Thymus (tissue), 11 donors: ENCODE data around the gene FGF8. TPM values are rescaled to one million over a fixed set of nuclear protein-coding genes. Genes with fewer than 3 reads are reported as not detected.

ENCODE experiments used
- DNase-seq, 9 donors: peaks; one replicate each; pipeline ENCODE4 v3.0.0-alpha.2; 2013; ENCODE audit warnings: low spot score in 9 of 9, low read depth in 6 of 9, missing footprints in 1 of 9
- H3K27ac ChIP-seq, 2 donors: one replicate each; pipeline ENCODE4 v1.5.1; 2013; ENCODE audit warnings: control low read depth in 1 of 2, low read depth in 1 of 2, low read length in 1 of 2, mild to moderate bottlenecking in 1 of 2, moderate library complexity in 1 of 2
- H3K27me3 ChIP-seq, 2 donors: one replicate each; pipeline ENCODE4 v1.5.1; 2013; ENCODE audit warnings: low read length in 1 of 2; ENCODE audit not compliant: control insufficient read depth in 2 of 2, insufficient read depth in 1 of 2
- H3K36me3 ChIP-seq, 2 donors: one replicate each; pipeline ENCODE4 v1.5.1; 2013; ENCODE audit warnings: low read length in 1 of 2, mild to moderate bottlenecking in 1 of 2, moderate library complexity in 1 of 2; ENCODE audit not compliant: control insufficient read depth in 2 of 2, insufficient read depth in 2 of 2
- H3K4me1 ChIP-seq, 2 donors: one replicate each; pipeline ENCODE4 v1.5.1; 2013; ENCODE audit warnings: low read length in 2 of 2; ENCODE audit not compliant: control insufficient read depth in 2 of 2, insufficient read depth in 2 of 2
- H3K4me3 ChIP-seq, 2 donors: one replicate each; pipeline ENCODE4 v1.5.1; 2013; ENCODE audit warnings: low read length in 2 of 2, control low read depth in 1 of 2, mild to moderate bottlenecking in 1 of 2
- H3K9me3 ChIP-seq, 2 donors: one replicate each; pipeline ENCODE4 v1.5.1; 2013; ENCODE audit warnings: low read length in 1 of 2, mild to moderate bottlenecking in 1 of 2; ENCODE audit not compliant: control insufficient read depth in 2 of 2, insufficient read depth in 1 of 2
- WGBS: extraction: QIAGEN DNeasy Blood & Tissue Kit; methylation state at CpG from one replicate; pipeline ENCODE4 v1.1.7; 2013; 5-methylcytosine and 5-hydroxymethylcytosine counted together
- polyA plus RNA-seq: library from polyadenylated mRNA; stranded (reverse); fragments of 200-250 nt; gene quantifications from one replicate; pipeline ENCODE4 v1.2.3, GENCODE V29; 2013
- total RNA-seq: library from RNA; stranded (reverse); fragments of 120-200 nt; gene quantifications from one replicate; pipeline ENCODE4 v1.2.4, GENCODE V29; 2013
- donor health status: healthy.

FGF8 gene
- total and polyA plus RNA-seq, 2 donors = 0.14 TPM; not detected in 1

DNA sequence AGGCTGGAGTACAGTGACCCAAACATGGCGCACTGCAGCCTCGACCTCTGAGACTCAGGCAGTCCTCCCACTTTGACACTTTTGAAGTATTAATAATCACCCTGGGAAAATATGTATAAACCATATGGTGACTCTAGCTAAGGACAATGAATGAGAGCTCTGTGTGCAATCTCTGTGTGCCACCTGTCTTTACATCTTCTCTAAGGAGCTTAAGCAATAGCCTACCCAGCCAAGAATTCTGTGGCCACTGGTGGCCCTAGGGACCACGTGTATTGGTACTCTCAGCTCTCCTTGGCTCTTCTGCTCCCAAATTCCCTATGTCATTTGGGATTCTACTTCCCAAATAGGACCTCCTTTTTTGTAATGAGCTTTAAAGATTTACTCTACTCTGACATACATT, 23.7 kb downstream of the FGF8 start:
- no peak for DNase-seq
- no peaks in the 10 kb centered on the region for H3K4me1 ChIP-seq
- WGBS = 86% methylated on average over 3 of the region's 3 CpGs
- no peak overlapping the region for H3K4me3 ChIP-seq
- H3K36me3 ChIP-seq = no peaks in the 10 kb centered on the region
- H3K9me3 ChIP-seq = no peaks in the 10 kb centered on the region
- peaks cover 2 to 18% of the 10 kb centered on the region in 2 donors for H3K27me3 ChIP-seq
- no peak overlapping the region for H3K27ac ChIP-seq

DNA sequence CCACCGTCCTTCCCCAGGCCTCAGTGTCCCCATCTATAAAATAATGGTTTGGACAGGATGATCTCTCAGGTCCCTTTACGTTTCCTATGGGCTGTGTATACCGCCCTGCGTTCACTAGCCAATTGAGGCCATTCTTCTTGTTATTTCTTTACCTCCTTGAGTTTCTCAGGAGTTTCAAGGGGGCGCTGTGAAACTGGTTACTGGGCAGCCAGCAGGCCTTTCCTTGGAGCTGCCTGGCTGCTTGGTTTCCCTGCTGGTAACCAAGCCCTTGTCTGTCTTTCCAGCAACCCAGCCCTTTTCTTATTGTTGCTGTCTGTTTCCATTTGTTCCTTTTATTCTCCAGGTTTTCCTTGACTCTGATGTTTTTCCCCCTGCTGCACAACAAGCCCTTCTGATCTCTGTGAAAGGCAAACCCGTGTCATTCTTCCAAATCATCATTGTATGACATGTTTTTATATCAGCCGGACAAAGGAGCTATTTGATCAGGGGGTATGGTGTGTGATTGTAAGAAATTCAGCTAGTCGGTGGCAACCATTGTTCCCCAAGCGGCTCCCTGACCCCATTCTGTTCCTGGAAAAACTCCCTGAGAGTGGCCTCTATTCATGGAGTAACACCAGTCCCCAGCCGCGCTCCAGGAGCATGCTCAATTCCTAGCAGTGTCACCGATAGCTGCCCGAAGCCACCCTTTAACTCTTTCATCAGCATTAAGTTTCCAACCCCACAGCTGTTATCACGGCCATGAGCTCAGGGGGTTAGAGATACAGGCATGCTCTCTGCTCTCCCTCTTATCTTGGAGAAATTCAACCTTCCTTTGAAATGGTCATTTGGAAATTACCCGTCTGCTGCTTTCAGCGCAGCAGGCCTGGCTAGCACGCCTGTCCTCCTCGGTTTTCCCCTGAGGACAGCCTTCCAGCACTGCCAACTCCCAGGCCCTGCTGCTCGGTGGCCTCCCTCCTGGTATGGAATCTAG, 26.6 kb downstream of the FGF8 start:
- Histone ChIP-seq H3K27me3 (peaks cover 0 to 21% of the 10 kb centered on the region in 2 donors), H3K9me3 (no peaks in the 10 kb centered on the region), H3K36me3 (no peaks in the 10 kb centered on the region), H3K27ac (no peak overlapping the region), H3K4me3 (no peak overlapping the region), H3K4me1 (no peaks in the 10 kb centered on the region)
- 89% methylated on average over 19 of the region's 19 CpGs for WGBS
- no peak for DNase-seq

DNA sequence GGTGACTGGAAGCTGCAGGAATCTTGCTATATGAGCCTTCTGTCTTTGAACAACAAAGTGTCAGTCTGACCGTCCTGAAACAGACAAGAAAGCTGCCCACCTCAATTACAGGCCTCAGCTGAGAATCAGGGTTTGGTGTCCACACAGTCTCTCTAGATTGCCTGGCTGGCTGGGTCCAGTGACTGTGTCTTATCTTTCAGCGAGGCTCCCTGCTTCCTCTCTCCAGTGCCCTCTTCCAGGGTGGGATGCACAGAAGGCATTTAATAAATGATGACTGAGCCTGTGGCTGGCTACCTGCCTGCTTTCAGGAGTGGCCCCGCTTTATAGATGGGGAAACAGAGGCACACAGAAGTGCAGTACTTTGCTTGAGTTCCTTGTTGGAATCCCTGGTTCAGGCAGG, 27.4 kb downstream of the FGF8 start:
- no peaks in the 10 kb centered on the region for H3K36me3 ChIP-seq
- peaks cover 0 to 17% of the 10 kb centered on the region in 2 donors for H3K27me3 ChIP-seq
- H3K4me3 ChIP-seq = no peak overlapping the region
- no peaks in the 10 kb centered on the region for H3K4me1 ChIP-seq
- H3K27ac ChIP-seq = no peak overlapping the region
- no peaks in the 10 kb centered on the region for H3K9me3 ChIP-seq
- DNase-seq = no peak
- WGBS = 94% methylated on average over 3 of the region's 3 CpGs

DNA sequence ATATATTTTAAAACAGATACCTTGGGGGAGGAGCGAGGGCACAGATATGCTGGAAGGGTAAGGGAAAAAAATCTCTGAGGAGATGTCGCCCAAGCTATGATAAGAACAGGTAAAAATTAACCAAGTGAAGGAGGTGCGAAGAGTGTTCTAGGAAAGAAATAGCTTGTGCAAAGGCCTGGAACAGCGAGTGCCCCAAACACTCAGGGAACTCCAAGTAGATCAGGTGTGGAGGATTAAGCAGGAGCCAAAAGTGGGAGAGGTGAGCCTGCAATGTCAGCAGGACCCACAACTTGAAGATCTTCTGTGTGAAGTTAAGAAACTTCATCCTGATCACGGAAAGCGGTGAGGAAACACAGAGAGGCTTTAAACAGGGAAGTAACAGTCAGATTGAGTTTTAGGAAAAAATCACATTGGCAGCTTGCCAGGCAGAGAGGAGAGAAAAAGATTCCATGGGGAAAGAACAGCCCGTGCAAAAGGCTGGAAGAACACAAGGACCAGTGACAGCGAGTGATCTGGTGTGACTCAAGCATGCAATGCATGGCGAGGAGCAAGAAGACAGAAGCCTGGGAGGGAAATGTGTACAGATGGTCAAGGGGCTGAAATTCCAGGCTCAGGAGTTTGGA, 30.7 kb downstream of the FGF8 start:
- no peaks in the 10 kb centered on the region for H3K36me3 ChIP-seq
- WGBS = 83% methylated on average over 9 of the region's 9 CpGs
- H3K4me3 ChIP-seq = no peak overlapping the region
- no peak overlapping the region for H3K27ac ChIP-seq
- H3K27me3 ChIP-seq = peaks cover 2 to 21% of the 10 kb centered on the region in 2 donors
- no peaks in the 10 kb centered on the region for H3K9me3 ChIP-seq
- H3K4me1 ChIP-seq = no peaks in the 10 kb centered on the region
- DNase-seq = no peak

DNA sequence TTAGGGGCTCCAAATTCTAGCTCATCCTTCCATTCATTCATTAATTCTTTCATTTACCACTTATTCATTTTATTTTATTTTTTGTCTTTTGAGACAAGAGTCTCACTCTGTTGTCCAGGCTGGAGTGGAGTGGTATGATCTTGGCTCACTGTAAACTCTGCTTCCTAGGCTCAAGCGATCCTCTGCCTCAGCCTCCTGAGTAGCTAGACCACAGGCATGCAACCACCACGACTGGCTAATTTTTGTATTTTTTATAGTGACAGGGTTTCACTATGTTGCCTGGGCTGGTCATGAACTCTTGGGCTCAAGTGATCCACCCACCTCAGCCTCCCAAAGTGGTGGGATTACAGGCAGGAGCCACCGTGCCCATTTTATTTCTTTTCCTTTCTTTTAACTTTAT, 31.6 kb downstream of the FGF8 start:
- 92% methylated on average over 3 of the region's 3 CpGs for WGBS
- no peak for DNase-seq
- Histone ChIP-seq H3K27me3 (peaks cover 2 to 18% of the 10 kb centered on the region in 2 donors), H3K4me3 (no peak overlapping the region), H3K27ac (no peak overlapping the region), H3K36me3 (no peaks in the 10 kb centered on the region), H3K4me1 (no peaks in the 10 kb centered on the region), H3K9me3 (no peaks in the 10 kb centered on the region)

DNA sequence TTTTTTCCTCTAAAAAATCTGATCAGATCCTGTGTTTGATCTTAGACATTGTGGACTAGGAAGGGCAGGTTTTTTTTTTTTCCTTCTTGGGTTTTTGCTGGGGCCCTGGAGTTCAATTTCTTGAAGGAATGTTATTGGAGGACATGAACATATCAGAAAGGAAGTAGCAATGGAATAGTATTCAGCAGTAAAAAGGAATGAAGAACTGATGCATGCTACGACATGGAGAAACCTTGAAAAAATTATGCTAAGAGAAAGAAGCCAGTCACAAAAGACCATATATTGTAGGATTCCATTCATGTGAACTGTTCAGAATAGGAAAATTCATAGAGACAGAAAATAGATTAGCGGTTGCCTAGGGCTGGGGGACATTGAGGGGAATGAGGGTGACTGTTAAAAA, 34.0 kb downstream of the FGF8 start:
- H3K4me3 ChIP-seq = no peak overlapping the region
- H3K9me3 ChIP-seq = no peaks in the 10 kb centered on the region
- 48% methylated on average over 2 of the region's 2 CpGs for WGBS
- peaks cover 2 to 16% of the 10 kb centered on the region in 2 donors for H3K27me3 ChIP-seq
- no peak overlapping the region for H3K27ac ChIP-seq
- no peaks in the 10 kb centered on the region for H3K36me3 ChIP-seq
- no peaks in the 10 kb centered on the region for H3K4me1 ChIP-seq
- no peak for DNase-seq

DNA sequence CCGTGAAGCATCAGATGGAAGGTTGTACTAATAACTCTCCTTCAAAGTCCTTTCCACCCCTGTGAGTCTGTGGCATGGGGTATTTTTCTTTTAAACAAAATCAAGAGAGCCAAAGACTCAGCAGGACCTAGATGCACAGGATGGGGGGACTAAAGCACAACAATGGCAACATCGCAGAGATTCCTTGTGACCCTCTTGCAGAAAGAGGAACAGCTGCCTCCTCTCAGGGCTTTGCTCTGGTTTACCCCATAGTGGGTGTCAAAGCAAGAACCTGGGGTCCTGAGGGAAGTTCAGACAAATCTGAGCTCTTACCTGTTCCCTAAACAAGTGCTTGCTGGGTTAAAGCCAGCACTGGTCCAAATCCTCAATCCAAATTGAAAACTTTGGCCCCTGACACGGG, 39.2 kb downstream of the FGF8 start:
- no peaks in the 10 kb centered on the region for H3K9me3 ChIP-seq
- H3K27me3 ChIP-seq = peaks cover 2 to 19% of the 10 kb centered on the region in 2 donors
- 78% methylated on average over 3 of the region's 3 CpGs for WGBS
- H3K4me3 ChIP-seq = no peak overlapping the region
- H3K4me1 ChIP-seq = no peaks in the 10 kb centered on the region
- no peaks in the 10 kb centered on the region for H3K36me3 ChIP-seq
- DNase-seq = no peak
- H3K27ac ChIP-seq = no peak overlapping the region

DNA sequence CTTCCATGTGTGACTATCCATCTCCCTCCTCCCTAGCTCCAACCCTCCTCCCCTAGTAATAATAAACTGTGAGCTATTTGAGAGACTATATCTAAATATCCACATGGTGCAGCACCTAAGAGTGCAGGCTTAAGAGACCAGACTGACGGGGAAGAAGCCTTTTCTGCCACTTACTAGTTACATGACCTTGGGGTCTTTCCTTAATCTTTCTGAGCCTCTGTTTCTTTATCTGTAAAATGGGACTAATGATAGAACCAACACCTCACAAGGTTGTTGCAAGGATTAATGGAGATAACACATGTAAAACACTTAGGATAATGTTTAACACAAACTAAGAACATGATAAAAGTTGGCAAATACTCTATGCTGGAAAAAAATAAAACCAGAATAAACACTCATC, 43.8 kb downstream of the FGF8 start:
- 87% methylated on average over 1 of the region's 1 CpG for WGBS
- no peaks in the 10 kb centered on the region for H3K36me3 ChIP-seq

DNA sequence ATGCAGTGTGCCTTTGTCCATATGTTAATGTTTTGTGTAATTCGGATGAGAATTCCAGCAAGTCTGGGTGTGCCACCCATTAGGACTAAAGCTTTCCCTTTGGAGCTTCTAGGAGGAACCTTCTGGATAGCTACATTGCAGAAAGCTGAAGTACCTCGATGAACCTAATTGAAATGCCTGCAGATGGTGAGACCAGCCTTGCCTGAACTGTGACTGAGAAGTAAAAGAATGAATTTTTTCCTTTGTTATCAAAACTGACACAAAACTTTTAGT, 49.9 kb downstream of the FGF8 start:
- Histone ChIP-seq H3K27me3 (peaks cover 0 to 4% of the 10 kb centered on the region in 2 donors), H3K9me3 (no peaks in the 10 kb centered on the region), H3K4me1 (no peaks in the 10 kb centered on the region), H3K27ac (no peak overlapping the region), H3K4me3 (no peak overlapping the region), H3K36me3 (no peaks in the 10 kb centered on the region)
- no peak for DNase-seq
- 94% methylated on average over 2 of the region's 2 CpGs for WGBS

More for the DNA sequence above, 43.8 kb downstream of the FGF8 start:
- Histone ChIP-seq H3K4me3 (no peak overlapping the region), H3K9me3 (no peaks in the 10 kb centered on the region), H3K4me1 (no peaks in the 10 kb centered on the region), H3K27me3 (peaks cover 0 to 10% of the 10 kb centered on the region in 2 donors), H3K27ac (no peak overlapping the region)
- DNase-seq = no peak
